Prostate gland (tissue), 2 donors: ENCODE measurements around the gene USP22.

Experiments
- POLR2A ChIP-seq: fragments of 450-650 bp; IDR thresholded peaks from one replicate; pipeline ENCODE4 v1.6.1; 2016; ENCODE audit warnings: antibody characterized with exemption, mild to moderate bottlenecking
- TF ChIP-seq, protein P1 (sequence below), 4 experiments: fragments of 200-600 bp in 2 of 4; fragments of 450-650 bp in 2 of 4; sonication (generic) in 2 of 4; IDR thresholded peaks; 1 replicate in 3 of 4; 2 replicates in 1 of 4; pipeline ENCODE4 v1.5.1; 2016 to 2019; ENCODE audit warnings: antibody characterized with exemption in 4 of 4, mild to moderate bottlenecking in 2 of 4, moderate library complexity in 2 of 4

DNA sequence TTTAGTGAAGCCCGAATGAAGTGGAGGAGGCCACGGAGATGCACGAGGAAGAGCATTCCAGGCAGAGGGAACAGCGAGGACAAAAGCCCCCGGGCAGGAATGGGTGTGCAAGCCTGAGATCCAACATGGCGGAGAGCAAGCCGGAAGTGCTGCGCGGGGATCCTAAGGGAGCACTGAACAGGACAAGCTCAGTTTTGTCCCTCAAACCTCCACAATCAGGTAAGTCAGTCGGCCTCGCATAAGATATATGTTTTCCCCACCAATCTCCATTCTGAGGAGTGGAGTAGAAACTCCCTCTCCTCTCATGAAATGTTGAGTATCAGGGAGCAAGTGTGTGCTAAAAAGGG is 32.9 kb upstream of the USP22 start:
- TF ChIP-seq, protein P1, sequence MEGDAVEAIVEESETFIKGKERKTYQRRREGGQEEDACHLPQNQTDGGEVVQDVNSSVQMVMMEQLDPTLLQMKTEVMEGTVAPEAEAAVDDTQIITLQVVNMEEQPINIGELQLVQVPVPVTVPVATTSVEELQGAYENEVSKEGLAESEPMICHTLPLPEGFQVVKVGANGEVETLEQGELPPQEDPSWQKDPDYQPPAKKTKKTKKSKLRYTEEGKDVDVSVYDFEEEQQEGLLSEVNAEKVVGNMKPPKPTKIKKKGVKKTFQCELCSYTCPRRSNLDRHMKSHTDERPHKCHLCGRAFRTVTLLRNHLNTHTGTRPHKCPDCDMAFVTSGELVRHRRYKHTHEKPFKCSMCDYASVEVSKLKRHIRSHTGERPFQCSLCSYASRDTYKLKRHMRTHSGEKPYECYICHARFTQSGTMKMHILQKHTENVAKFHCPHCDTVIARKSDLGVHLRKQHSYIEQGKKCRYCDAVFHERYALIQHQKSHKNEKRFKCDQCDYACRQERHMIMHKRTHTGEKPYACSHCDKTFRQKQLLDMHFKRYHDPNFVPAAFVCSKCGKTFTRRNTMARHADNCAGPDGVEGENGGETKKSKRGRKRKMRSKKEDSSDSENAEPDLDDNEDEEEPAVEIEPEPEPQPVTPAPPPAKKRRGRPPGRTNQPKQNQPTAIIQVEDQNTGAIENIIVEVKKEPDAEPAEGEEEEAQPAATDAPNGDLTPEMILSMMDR (IDR thresholded peaks at IDR 0.05): no peak
- no peak for TF ChIP-seq POLR2A
